IPS-NIHi11 (cell line): ENCODE results near the gene BNIP3.

Experiments used
- DNase-seq: peaks from one replicate; pipeline ENCODE4 v3.0.0; 2012; ENCODE audit warnings: mixed read lengths, low spot score

BNIP3 gene

GRCh38 chr10:131949041-131949862, 32.5 kb downstream of the BNIP3 start:
- no peak for DNase-seq

GRCh38 chr10:131948501-131948900, 33.2 kb downstream of the BNIP3 start:
- DNase-seq, result no peak

GRCh38 chr10:131947631-131948347, 33.9 kb downstream of the BNIP3 start:
- no peak for DNase-seq

- DNase-seq, result no peak
These were observed 34.8 kb downstream of the BNIP3 start for GRCh38 chr10:131946880-131947279.

- no peak for DNase-seq
These were observed 35.4 kb downstream of the BNIP3 start for GRCh38 chr10:131946321-131946751.

GRCh38 chr10:131944976-131945695, 36.6 kb downstream of the BNIP3 start:
- DNase-seq, result no peak

- DNase-seq, result no peak
These were observed 37.3 kb downstream of the BNIP3 start for GRCh38 chr10:131944412-131944811.

GRCh38 chr10:131943021-131943814, 38.5 kb downstream of the BNIP3 start:
- DNase-seq, result peak; percentile 84

GRCh38 chr10:131942455-131942854, 39.3 kb downstream of the BNIP3 start:
- DNase-seq, result no peak

- DNase-seq, result no peak
These were observed 43.0 kb downstream of the BNIP3 start for GRCh38 chr10:131938681-131939080.

- no peak for DNase-seq
These were observed 43.9 kb downstream of the BNIP3 start for GRCh38 chr10:131937836-131938235.

- no peak for DNase-seq
These were observed 45.0 kb downstream of the BNIP3 start for GRCh38 chr10:131936736-131937135.

- no peak for DNase-seq
These were observed 45.4 kb downstream of the BNIP3 start for GRCh38 chr10:131936294-131936693.

GRCh38 chr10:131935260-131935659, 46.5 kb downstream of the BNIP3 start:
- no peak for DNase-seq

- no peak for DNase-seq
These were observed 47.0 kb downstream of the BNIP3 start for GRCh38 chr10:131934769-131935168.

GRCh38 chr10:131933696-131934086, 48.0 kb downstream of the BNIP3 start:
- no peak for DNase-seq

GRCh38 chr10:131933016-131933695, 48.6 kb downstream of the BNIP3 start:
- no peak for DNase-seq

- no peak for DNase-seq
These were observed 49.7 kb downstream of the BNIP3 start for GRCh38 chr10:131931981-131932380.

- DNase-seq, result no peak
These were observed 51.0 kb downstream of the BNIP3 start for GRCh38 chr10:131930586-131931330.

- no peak for DNase-seq
These were observed 51.6 kb downstream of the BNIP3 start for GRCh38 chr10:131930150-131930549.
